ENCODE results near the gene SETD3.

The SETD3 gene

GRCh38 chr14:99516156-99516870 is 35.7 kb upstream of the SETD3 start:
- no peak for DNase-seq

GRCh38 chr14:99515301-99516155 is 34.9 kb upstream of the SETD3 start:
- no peak for DNase-seq

DNA sequence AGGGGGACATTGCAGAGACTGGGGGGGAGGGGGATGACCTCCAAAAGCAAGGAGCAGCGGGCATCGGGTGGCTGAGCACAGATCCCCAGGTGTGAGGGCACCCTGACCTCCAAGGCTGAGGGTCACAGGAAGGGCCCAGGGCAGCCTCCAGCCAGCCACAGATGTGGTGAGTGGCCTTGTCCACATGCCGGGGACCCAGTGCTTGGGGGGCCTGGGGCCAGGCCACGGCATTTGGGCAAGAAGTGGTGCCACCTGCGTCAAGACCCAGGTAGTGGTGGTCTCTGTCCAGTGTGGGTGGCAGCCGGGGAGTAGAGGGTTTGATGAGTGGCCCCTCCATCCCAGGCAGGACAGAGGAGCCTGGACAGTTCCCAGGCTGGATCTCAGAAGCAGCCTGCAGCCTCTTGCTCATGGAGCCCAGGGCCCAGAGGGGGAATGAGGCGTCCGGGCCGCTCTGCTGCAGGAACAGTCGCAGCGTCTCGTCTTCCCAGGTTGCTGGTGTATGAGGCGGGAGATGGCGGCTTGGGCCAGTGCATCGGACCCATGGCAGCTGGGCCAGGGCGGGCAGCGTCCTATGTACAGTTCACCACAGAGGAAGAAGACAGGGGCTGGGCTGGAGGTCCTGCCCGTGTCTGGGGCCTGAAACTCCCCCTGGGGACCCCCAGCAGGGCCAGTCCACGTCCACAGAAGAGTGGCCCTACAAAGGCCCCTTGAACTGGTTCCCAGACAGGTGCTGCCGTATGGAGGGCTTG is 34.1 kb upstream of the SETD3 start:
- no peak for DNase-seq

DNA sequence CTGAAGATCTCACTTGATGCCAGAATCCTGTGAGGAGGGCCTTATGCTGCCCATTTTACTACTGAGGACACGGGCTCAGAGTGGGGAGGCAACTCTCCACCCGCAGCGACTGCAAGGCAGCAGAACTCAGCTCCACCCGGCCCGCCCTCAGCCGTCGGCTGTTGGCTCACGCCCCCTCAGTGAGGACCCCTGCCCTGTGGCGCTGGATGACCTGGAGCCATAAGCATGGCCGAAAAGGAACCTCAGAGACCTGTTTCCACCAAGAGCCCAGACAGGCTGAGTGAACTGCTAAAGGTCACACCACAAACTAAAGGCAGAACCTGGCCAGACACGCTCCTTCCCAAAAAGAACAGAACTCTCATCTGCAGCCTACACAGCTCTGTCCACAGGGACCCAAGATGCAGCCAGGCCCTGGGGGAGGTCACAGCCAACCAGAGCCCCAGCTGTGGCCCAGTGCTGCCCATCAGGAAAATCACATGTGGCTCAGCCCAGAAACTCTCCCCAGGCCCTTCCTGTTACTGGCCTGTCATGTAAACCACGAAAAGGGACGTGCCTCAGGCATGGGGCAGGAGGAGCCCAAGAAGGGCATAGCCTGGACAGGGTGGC is 33.4 kb upstream of the SETD3 start:
- DNase-seq: no peak

- no peak for DNase-seq
Measured at GRCh38 chr14:99513183-99513694, 32.6 kb upstream of the SETD3 start.

DNA sequence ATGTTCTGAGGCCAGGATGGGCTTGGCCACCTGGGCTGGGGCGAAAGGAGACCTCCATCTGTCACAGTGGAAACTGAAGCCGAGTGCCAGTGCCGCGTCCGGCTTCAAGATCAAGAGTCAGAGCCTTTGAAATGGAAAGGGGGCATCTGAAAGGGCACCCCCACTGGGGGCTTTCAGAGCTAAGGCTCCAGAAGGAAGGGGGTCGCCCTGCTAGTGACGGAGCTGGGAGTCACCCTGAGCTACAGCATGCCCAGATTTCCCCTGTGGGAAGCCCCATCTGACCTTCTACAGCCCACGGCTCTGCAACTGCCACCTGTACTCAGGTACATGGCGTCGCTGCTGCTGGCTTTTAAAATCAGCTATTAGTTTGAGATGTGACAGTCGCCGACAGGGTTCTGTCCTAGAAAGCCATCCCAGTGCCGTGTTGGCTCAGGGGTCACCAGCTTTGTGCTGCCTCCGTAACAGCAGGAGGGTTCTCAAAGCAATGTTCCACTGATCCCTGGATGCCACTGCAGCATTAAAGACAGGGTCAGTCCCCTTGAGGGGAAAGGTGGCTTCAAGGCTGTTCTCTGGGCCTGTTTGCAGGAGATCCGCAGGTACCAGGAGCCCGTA is 32.0 kb upstream of the SETD3 start:
- DNase-seq: no peak

GRCh38 chr14:99512110-99512449 is 31.4 kb upstream of the SETD3 start:
- DNase-seq: no peak

DNA sequence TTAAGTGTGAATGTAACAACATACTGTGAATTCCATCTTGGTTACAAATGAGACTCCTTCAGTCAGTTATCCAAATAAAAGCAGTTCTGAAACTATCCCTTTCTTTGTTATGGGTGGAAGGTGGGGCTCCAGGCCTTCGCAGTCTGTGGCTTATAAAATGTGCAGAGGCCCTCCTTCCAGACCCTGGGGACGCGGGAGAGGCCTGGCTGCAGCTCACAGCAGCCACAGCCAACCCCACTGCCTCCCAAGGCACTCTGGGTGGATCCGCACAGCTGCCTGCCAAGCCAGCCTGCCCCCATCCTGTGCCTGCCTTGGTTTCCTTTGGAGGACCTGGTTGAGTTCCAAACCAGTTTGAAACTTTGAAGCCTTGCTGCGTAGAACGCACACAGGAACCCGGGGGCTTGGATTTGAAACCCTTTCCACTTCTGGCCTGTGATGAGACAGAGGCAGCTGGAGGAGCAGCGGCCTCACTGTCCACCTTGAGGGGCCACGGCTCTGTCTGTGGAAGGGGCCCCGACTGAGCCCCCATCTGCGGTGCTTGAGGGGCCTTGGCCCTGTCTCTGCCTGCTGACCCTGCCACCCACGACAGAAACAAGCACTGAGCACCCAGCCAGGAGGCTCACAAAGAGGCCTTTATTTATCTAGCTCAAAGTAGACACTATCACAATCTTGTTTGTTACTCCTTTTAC is 30.9 kb upstream of the SETD3 start:
- DNase-seq: no peak

DNA sequence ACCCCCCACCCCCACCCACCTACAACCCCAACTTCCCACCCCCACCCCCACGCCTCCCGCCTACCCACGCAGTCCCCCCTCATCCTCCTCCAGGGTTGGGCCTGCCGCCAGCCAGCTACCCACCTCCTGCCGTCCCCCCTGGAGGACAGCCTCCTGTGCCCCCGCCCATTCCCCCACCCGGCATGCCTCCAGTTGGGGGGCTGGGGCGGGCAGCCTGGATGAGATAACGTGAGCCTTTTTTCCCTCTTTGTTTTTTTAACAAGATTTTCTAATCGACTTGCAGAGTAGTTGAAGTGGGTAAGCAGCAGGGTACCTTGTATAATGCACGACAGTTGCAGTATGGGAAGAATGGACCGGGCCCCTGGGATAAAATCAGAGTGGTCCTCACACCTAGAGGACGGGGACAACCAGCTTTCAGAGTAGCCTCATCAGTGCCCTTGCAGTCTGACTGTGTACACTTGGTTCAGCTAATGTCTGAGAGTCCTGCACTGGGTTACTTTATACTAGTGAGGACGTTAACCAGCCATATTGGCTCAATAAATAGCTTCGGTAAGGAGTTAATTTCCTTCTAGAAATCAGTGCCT is 30.0 kb upstream of the SETD3 start:
- DNase-seq: no peak

- no peak for DNase-seq
Measured at GRCh38 chr14:99509871-99510555, 29.4 kb upstream of the SETD3 start.

- no peak for DNase-seq
Measured at GRCh38 chr14:99508896-99509629, 28.4 kb upstream of the SETD3 start.

- DNase-seq: no peak
Measured at GRCh38 chr14:99507860-99508640, 27.4 kb upstream of the SETD3 start.

DNA sequence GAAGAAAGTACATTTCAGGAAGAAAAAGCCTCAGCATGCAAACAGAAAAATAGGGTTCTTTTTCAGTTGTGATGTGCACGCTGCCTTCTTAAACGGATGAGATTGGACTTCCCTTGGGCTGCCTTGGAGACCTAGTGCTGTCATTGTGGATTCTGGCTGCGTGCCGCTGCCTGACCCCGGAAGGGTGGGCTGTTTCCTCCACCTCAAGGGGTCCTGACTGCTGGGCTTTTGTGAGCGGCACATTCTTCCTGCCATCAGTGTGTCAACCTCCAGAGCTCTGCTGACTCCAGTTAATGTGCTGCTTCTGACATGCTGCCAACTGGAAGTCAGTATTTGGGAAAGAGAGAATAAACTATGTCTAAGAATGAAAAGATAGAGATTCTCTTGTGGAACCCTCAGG is 25.6 kb upstream of the SETD3 start:
- DNase-seq: no peak

GRCh38 chr14:99505089-99505488 is 24.4 kb upstream of the SETD3 start:
- no peak for DNase-seq

GRCh38 chr14:99503848-99504453 is 23.3 kb upstream of the SETD3 start:
- no peak for DNase-seq

GRCh38 chr14:99502989-99503421 is 22.3 kb upstream of the SETD3 start:
- no peak for DNase-seq

- DNase-seq: no peak
Measured at GRCh38 chr14:99497894-99498293, 17.2 kb upstream of the SETD3 start.

DNA sequence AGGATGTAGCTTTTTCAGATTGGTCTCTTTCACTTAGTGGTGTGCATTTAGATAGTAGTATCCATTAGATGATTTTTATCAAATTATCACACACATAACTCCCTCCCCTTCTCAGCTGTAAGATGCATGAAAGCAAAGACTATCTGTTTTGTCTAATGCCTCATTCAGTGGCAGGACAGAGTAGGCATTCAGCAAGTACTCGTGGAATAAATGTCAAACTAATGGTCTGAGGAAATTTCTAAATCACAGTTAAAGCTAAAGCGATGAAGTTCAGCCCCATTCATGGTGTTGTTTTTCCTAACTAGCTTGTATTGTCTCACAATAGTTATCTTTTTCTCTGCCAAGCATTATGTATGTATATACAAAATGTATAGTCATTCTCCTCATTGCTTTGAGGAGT is 16.7 kb upstream of the SETD3 start:
- no peak for DNase-seq

- no peak for DNase-seq
Measured at GRCh38 chr14:99484106-99484505, 3.4 kb upstream of the SETD3 start.
